Mesodermal cell (in vitro differentiated cells): Measurements from ENCODE around the gene IKZF1.
A peak's percentile ranks its signal among the peaks of the same experiment; 100 is the strongest.

Source experiments
- H3K27ac ChIP-seq: 2 replicates; pipeline ENCODE4 v1.7.0; 2013; ENCODE audit warnings: mild to moderate bottlenecking, low read depth, low read length, moderate library complexity; ENCODE audit not compliant: severe bottlenecking
- H3K36me3 ChIP-seq: 2 replicates; pipeline ENCODE4 v1.7.1; 2013; ENCODE audit warnings: mild to moderate bottlenecking, low read length, moderate library complexity; ENCODE audit not compliant: control insufficient read depth, insufficient read depth
- H3K4me1 ChIP-seq: one replicate; pipeline ENCODE4 v1.7.1; 2013; ENCODE audit warnings: mild to moderate bottlenecking, low read length; ENCODE audit not compliant: insufficient read depth, control insufficient read depth, poor library complexity, severe bottlenecking
- H3K4me3 ChIP-seq: 2 replicates; pipeline ENCODE4 v1.7.0; 2013; ENCODE audit warnings: low read length, control low read depth, mild to moderate bottlenecking; ENCODE audit not compliant: insufficient read depth, poor library complexity, severe bottlenecking; ENCODE audit errors: extremely low read depth
- H3K9me3 ChIP-seq: 2 replicates; pipeline ENCODE4 v1.7.1; 2013; ENCODE audit warnings: mild to moderate bottlenecking, low read length, moderate library complexity; ENCODE audit not compliant: control insufficient read depth
- whole genome bisulfite sequencing, 2 experiments: methylation state at CpG; one replicate each; pipeline ENCODE4 v1.1.5; 2013; ENCODE audit warnings: missing lambda C conversion rate in 2 of 2; ENCODE audit not compliant: insufficient coverage in 2 of 2; 5-methylcytosine and 5-hydroxymethylcytosine counted together

Gene IKZF1

DNA sequence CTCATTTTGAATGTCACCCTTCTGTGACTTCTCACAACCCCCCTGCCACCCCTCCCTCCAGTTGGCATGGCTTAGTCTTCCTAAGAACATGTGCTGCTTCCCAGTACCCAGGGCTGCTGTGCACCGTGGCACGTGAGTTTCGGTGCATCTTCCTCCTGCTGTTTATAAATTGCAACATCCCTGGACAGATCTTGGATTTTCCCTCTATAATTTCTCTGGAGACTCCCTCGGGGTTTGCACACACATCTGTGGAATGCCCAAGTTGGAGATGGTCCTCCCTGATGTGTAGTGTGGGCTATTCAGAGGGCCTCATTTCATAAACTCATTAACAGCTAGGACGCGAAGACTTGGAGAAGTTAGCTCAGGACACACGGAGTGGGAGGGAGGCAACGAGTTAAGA is 52.9 kb downstream of the IKZF1 start:
- Histone ChIP-seq H3K27ac (no peak overlapping the region), H3K4me3 (no peak overlapping the region), H3K36me3 (no peaks in the 10 kb centered on the region), H3K4me1 (peaks cover 20% of the 10 kb centered on the region), H3K9me3 (no peaks in the 10 kb centered on the region)
- WGBS, 2 experiments = 97 to 100% methylated on average over 3 to 6 of the region's 8 CpGs

DNA sequence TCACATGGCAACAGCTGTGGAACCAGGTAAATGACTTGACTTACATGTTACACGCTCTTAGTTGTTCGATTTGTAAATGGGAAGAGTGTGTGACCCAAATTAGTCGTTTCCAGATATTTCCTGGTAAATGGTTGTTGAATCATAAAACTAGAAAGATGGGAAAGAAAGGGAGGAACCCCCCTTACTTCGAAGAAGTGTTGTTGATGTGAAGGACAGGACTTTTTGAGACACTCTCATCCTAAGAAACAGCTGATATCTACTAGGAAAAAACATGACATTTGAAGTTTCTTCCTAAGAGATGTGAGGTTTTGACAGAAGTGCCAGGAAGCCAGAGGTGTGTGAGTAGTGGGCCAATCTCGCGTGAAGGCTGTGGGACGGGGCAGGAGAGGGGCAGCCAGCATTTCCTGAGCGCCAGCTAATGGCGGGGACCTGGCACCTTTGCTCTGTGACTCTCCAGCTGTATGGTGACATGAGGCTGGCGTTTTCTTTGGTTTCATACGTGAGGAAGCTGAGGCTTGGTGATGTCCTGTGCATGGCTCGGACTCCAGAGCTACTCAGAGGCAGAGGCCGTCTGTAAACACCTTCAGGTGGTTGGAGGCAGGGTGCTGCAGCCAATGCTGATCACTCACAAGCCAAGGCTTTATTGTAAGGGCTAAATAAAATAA is 53.7 kb downstream of the IKZF1 start:
- H3K36me3 ChIP-seq = no peaks in the 10 kb centered on the region
- no peak overlapping the region for H3K27ac ChIP-seq
- no peaks in the 10 kb centered on the region for H3K9me3 ChIP-seq
- 83 to 92% methylated on average over 8 to 11 of the region's 13 CpGs for WGBS, 2 experiments
- H3K4me3 ChIP-seq = no peak overlapping the region
- peaks cover 26% of the 10 kb centered on the region for H3K4me1 ChIP-seq

DNA sequence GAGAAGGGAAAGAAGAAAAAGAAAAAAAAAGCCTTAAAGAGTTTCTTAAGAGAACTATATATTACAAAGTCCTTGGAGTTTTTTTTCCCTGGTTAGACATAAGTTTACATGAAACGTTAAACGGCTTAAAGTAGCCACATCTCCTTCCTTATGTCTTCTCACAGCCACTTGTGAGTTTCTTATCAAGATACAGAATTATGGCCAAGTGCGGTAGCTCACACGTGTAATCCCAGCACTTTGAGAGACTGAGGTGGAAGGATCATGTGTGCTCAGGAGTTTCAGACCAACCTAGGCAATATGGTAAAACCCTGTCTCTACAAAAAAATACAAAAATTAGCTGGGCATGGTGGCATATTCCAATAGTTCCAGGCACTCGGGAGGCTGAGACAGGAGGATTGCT is 54.3 kb downstream of the IKZF1 start:
- peaks cover 27% of the 10 kb centered on the region for H3K4me1 ChIP-seq
- H3K36me3 ChIP-seq = no peaks in the 10 kb centered on the region
- H3K27ac ChIP-seq = no peak overlapping the region
- WGBS, 2 experiments = 100% methylated on average over 1 to 4 of the region's 5 CpGs
- H3K9me3 ChIP-seq = no peaks in the 10 kb centered on the region
- no peak overlapping the region for H3K4me3 ChIP-seq

DNA sequence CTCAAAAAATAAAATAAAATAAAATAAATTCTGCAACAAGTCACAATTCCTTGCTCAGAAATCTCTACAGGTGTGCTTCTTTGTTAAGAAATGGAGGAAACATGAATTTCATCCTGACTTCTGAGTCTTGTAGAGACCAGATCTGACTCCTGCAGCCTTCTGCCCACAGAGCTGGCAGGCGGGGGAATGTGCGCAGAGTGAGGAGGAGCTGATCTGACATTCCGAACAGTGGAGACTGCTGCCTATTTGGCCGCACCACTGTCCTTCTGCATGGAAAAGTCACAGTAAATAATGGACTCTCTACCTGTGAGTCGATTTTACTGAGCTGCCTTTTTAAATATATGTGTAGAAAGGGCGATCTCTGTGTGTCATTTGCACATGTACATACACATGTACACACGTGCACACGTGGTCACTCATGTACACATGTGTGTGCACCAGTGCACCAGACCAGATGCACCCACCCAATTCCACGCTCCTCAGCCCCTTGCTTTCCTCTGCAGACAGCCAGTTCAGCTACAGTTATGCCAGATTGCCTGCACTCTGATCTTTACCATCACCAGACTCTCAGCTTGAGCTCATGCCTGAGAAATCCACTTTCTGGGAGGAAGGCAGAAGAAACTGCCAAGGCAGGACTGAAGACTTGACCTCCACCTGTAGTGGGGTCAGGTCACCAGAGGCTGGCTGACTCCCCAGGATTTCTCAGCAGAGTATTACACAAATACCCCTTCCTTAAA is 54.9 kb downstream of the IKZF1 start:
- WGBS, 2 experiments = 97 to 98% methylated on average over 6 to 9 of the region's 9 CpGs
- H3K36me3 ChIP-seq = no peaks in the 10 kb centered on the region
- no peak overlapping the region for H3K4me3 ChIP-seq
- peak overlapping the region; percentile 83 for H3K27ac ChIP-seq
- H3K4me1 ChIP-seq = peaks cover 27% of the 10 kb centered on the region
- no peaks in the 10 kb centered on the region for H3K9me3 ChIP-seq

DNA sequence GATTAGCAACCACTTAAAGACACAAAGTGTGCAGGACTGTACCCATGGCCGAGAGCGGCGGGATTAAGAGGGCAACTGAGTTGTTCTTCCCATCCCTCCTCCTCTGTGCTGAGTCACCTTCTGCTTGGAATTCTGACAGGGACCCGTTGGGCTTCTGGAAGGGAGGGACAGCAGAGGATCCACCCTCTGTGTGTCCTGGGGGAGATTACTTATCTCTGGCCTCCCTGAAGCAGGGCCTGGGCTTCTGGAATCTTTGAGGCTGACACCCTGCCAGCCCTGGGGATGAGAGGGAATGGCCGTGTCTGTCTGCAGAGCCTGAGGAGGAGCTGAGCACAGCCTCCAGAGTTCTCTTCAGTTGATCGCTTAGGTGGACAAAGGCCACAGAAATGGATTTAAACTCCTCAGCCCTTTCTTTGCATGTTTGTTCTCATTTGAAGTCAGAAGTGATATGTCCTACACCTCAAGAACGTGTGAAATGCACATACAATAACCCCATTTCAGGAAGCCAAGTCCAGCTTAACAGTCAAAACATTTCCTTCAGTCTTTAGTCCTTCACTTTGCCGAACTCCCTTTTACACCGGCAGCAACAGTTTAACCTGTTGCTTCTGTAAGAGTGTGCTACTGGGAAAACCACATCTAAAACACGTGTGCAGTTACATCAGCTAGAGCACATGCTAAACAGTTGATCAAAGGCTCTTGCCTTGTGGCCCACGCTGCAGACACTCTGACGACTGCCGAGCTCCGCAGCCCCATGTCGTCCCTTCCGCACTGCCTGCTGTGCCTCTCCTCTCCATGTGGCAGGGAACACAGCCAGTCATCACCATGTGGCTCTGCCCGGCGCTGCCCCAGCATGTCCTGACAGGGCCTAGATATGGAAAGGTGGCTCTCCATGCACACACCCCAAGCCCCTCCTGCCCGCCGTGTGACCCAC is 55.7 kb downstream of the IKZF1 start:
- Histone ChIP-seq H3K9me3 (no peaks in the 10 kb centered on the region), H3K27ac (peak overlapping the region; percentile 83), H3K4me3 (no peak overlapping the region), H3K36me3 (no peaks in the 10 kb centered on the region), H3K4me1 (peaks cover 27% of the 10 kb centered on the region)
- 83 to 85% methylated on average over 17 to 18 of the region's 20 CpGs for WGBS, 2 experiments

DNA sequence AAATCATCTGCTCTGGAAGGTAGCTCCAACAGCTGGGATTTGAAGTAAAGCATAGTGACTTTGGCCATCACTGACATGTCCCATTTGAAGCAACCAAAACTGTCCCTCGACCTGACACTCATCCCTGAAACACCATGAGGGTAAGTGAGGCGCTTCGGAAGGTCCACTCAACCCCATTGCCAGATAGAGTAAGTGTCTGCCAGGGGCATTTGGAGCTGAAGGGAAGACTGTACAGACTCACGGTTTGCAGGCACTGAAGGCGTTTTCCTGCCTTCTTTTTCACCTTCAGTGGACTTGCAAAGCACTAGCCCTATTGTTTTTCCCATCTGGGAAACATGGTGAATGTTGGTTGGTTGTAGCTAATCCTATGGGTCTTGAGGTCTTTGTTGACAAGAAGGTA is 57.6 kb downstream of the IKZF1 start:
- Histone ChIP-seq H3K36me3 (no peaks in the 10 kb centered on the region), H3K27ac (no peak overlapping the region), H3K4me3 (no peak overlapping the region), H3K4me1 (peaks cover 27% of the 10 kb centered on the region), H3K9me3 (no peaks in the 10 kb centered on the region)
- 100% methylated on average over 1 to 4 of the region's 5 CpGs for WGBS, 2 experiments

DNA sequence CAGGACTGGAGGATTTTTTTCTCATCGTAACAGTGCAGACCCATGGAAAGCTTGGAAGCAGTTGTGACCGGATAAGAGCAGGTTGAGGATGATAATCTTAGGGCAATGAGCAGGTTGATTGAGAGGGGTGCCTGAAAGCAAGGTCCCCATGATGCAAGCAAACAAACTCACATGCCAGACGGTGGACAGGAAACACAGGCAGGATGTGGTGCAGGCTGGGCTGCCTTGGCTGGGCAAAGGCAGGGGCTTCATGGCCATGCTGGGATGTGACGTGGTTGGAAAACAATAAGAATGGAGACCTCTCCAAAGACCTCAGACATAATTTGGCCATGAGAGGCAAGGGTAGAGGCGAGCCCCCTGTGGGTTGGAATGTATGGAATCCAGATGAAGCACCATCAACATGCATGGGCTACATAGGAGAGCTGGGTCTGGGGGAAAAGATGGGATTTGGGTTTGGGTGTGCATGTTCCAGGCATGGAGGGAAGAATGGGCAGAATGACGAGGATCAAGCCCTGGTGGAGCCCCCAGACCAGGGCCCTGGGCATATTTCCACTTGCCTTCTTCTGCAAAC is 58.3 kb downstream of the IKZF1 start:
- no peaks in the 10 kb centered on the region for H3K9me3 ChIP-seq
- WGBS, 2 experiments = 93 to 95% methylated on average over 5 to 6 of the region's 6 CpGs
- no peak overlapping the region for H3K4me3 ChIP-seq
- H3K36me3 ChIP-seq = no peaks in the 10 kb centered on the region
- H3K27ac ChIP-seq = no peak overlapping the region
- H3K4me1 ChIP-seq = peaks cover 27% of the 10 kb centered on the region

DNA sequence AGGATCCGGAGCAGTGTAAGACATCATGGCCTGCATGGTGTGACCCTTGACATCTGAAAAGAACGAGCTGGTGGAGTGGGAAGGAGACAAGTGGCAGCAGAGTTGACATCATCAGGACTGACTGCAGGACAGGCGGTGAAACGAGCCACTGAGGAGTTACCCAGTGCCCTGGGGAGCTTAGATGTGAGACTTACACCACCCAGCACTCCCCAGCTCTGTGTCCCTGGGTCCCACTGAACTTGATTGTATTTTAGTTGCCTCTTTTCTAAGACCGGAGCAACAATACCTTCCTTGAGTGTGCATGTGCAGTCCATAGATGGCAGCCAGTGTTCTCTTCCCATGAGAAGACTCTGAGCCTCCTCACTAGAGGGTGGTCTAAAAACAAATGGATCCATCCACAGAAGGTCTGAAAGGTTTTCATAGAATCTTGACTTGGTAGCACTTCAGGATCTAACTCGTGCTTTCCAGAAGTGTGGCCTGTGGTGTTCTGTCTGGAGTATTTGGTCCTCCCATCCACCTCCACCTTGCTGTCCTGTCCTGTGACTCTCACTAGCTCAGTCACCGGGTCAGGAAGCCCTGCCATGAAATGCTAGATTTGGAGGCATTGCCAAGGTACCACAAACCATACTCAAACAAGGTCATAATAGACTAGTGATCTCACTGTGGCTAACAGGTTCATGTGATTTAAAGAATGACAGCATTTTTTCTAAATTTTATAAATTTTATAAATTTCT is 59.0 kb downstream of the IKZF1 start:
- no peak overlapping the region for H3K27ac ChIP-seq
- H3K4me3 ChIP-seq = no peak overlapping the region
- H3K36me3 ChIP-seq = no peaks in the 10 kb centered on the region
- peaks cover 27% of the 10 kb centered on the region for H3K4me1 ChIP-seq
- WGBS, 2 experiments = 95 to 97% methylated on average over 5 to 6 of the region's 7 CpGs
- no peaks in the 10 kb centered on the region for H3K9me3 ChIP-seq

DNA sequence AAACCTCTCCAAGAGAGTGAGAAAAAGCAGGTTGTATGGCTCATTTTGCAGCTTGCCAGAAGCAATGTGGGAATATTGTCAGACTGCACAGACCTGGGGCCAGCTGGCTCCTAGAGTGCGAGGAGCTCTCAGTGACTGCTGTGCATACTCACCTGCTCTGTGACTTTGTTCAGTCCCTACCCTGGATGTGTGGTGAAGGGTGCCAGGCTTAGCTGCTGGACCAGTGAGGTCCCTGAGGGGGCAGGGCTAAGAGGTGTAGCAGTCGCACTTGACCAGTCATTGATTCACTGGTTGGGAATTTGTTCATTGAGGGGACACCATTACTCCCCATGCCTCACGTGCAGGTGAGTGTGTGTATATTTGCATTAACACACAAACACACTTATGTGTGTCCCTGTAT is 60.1 kb downstream of the IKZF1 start:
- Histone ChIP-seq H3K4me1 (peaks cover 24% of the 10 kb centered on the region), H3K4me3 (no peak overlapping the region), H3K9me3 (no peaks in the 10 kb centered on the region), H3K27ac (no peak overlapping the region), H3K36me3 (no peaks in the 10 kb centered on the region)
- 92 to 100% methylated on average over 1 to 2 of the region's 3 CpGs for WGBS, 2 experiments

DNA sequence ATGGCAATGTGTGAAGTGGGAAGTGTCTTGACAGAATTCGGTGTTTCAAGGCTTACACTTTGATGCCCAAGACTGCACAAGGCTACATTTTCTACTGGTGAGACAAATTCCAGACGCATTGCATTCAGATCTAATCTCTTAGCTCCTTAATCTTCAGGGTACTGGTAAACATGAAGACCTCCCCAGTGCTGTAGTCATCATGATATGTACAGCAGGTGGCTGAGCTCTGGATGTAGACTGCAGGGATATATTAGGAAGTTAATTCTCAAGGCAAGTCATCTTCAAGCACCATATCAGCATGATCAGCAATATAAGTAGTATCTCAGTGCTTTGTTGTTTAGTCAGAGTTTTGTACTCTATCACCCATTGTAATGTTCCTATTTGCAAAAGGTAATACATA is 61.8 kb downstream of the IKZF1 start:
- Histone ChIP-seq H3K27ac (no peak overlapping the region), H3K4me3 (no peak overlapping the region), H3K36me3 (no peaks in the 10 kb centered on the region), H3K9me3 (no peaks in the 10 kb centered on the region), H3K4me1 (peaks cover 7% of the 10 kb centered on the region)
- WGBS, 2 experiments = 75% methylated on average over 1 of the region's 2 CpGs; no CpG with 5 or more reads in 1 of the 2 experiments
